ENCODE measurements around the gene SULT2B1. TPM values are rescaled to one million over a fixed set of nuclear protein-coding genes. Genes with fewer than 3 reads are reported as not detected.

The SULT2B1 gene
- total and polyA plus RNA-seq, 2 of the 4 experiments (the other 2 are of a cell fraction): 0.09 TPM; not detected in 1

DNA sequence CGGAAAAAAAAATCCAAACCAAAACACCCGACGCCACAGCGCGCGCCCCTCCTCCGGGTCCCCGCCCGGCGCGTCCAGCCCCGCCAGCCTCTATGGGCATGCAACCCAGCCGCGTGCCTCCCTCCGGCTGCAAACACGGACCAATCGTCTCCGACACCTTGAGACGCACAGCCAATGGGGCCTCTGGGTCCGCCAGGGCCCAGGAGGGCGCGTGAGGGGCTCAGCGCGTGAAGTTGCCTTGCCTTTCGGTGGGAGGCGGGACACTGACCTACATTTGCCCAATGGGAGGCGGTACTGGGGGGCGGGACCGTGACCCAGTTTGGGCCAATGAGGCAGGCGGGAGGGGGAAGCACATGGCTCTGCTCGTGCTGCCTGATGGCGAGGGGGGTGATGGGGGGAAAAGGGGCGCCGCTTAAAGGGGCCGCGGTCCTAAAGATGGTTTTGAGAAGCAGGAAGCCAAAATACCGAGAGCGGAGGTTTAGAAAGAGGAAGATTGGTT lies 85.5 kb downstream of the SULT2B1 start:
- H3K4me1 ChIP-seq (ENCODE audit: control insufficient read depth, insufficient read depth, low read length): peaks cover 28% of the 10 kb centered on the region
- CTCF ChIA-PET: no interaction called here

More for the DNA sequence above, 85.5 kb downstream of the SULT2B1 start:
- 1% methylated on average over 29 of the region's 38 CpGs; no CpG with 5 or more reads in 1 of the 2 experiments for whole genome bisulfite sequencing, 2 experiments (ENCODE audit: extremely low coverage in 2 of 2, insufficient read length in 1 of 2)
- POLR2A ChIA-PET (ENCODE audit: unreplicated experiment): interaction anchor here (0.5 to 0.7 kb wide), 3 partner anchors 18 to 61 kb away, joined by 3 read pairs; partner anchors contain the start of genes RPL18 and SPHK2
- peaks cover 4% of the 10 kb centered on the region; the same call in 1 of the 2 replicates for H4K20me1 ChIP-seq (ENCODE audit: insufficient read depth, low read length)
- no peak overlapping the region; the same call in 1 of the 2 replicates for H2AK5ac ChIP-seq (ENCODE audit: low read depth, low read length)
- H3K4me3 ChIP-seq (ENCODE audit: insufficient read depth, low read depth, low read length): peak overlapping the region; percentile 62
- H2AFZ ChIP-seq (replicated peaks; ENCODE audit: low read length, poor library complexity): peak overlapping the region; percentile 95
- H3K36me3 ChIP-seq (ENCODE audit: control insufficient read depth, insufficient read depth, low read length): no peaks in the 10 kb centered on the region; the same call in 1 of the 2 replicates
- peaks cover 24% of the 10 kb centered on the region for H3K9me1 ChIP-seq (ENCODE audit: insufficient read depth, low read length)
- in situ Hi-C loops (cut with MboI; ENCODE audit: low sequenced_read_pairs): no loop called here
- H4K5ac ChIP-seq (ENCODE audit: low read depth, low read length): peak overlapping the region; percentile 72
- DNase-seq (peak; percentile 99), ATAC-seq (ENCODE audit: low read depth) (peak; percentile 79)
- H2BK15ac ChIP-seq (ENCODE audit: low read depth, low read length): peak overlapping the region; percentile 77; the same call in 2 of the 3 replicates
- H4K91ac ChIP-seq (ENCODE audit: insufficient read depth, low read depth, low read length): peak overlapping the region; percentile 77
- H3K9ac ChIP-seq (ENCODE audit: low read depth, low read length): peak overlapping the region; percentile 60
- H3K27ac ChIP-seq (ENCODE audit: insufficient read depth, low read length): peak overlapping the region; percentile 81
- no TSS peak for BruUV-seq (replicated peaks)
- peak overlapping the region; percentile 43 to 93 for H4K8ac ChIP-seq (ENCODE audit: low read depth in 2 of 2, low read length in 2 of 2)
- H2BK120ac ChIP-seq (ENCODE audit: low read depth, low read length): peak overlapping the region; percentile 50
- no peaks in the 10 kb centered on the region for H3K27me3 ChIP-seq (ENCODE audit: control insufficient read depth, insufficient read depth, low read length)
- TF ChIP-seq CHD1 (IDR thresholded peaks at IDR 0.05; ENCODE audit: low read depth, low read length) (no peak), CTCF (conservative IDR thresholded peaks at IDR 0.05; ENCODE audit: low read depth, low read length) (no peak), FOS (IDR thresholded peaks at IDR 0.05; ENCODE audit: low read depth, low read length) (peak; percentile 64), MXI1 (IDR thresholded peaks at IDR 0.05; ENCODE audit: borderline replicate concordance, low read depth, low read length) (peak; percentile 36; the same call in 1 of the 2 replicates), POLR2A (IDR thresholded peaks at IDR 0.05; ENCODE audit: low read depth, low read length) (no peak), SMC3 (IDR thresholded peaks at IDR 0.05; ENCODE audit: low read depth, low read length) (no peak), RCOR1 (IDR thresholded peaks at IDR 0.05; ENCODE audit: insufficient replicate concordance, low read length) (no peak), NFE2L2 (IDR thresholded peaks at IDR 0.05; ENCODE audit: low read depth, low read length) (peak; percentile 52; the same call in 1 of the 2 replicates), BHLHE40 (IDR thresholded peaks at IDR 0.05; ENCODE audit: low read depth, low read length) (peak; percentile 80), MAZ (IDR thresholded peaks at IDR 0.05; ENCODE audit: borderline replicate concordance, low read depth, low read length) (peak; percentile 97), MAFK (IDR thresholded peaks at IDR 0.05; ENCODE audit: low read depth, low read length) (no peak)
- TF ChIP-seq, protein P1, sequence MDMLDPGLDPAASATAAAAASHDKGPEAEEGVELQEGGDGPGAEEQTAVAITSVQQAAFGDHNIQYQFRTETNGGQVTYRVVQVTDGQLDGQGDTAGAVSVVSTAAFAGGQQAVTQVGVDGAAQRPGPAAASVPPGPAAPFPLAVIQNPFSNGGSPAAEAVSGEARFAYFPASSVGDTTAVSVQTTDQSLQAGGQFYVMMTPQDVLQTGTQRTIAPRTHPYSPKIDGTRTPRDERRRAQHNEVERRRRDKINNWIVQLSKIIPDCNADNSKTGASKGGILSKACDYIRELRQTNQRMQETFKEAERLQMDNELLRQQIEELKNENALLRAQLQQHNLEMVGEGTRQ (IDR thresholded peaks at IDR 0.05; ENCODE audit: low read depth, low read length): peak; percentile 88
- peak overlapping the region; percentile 84; the same call in 1 of the 2 replicates for H3K56ac ChIP-seq (ENCODE audit: extremely low read depth, insufficient read depth, low read length)
- intact Hi-C loops (cut with micrococcal nuclease): no loop called here
- H2BK20ac ChIP-seq (ENCODE audit: low read depth, low read length): peak overlapping the region; percentile 81; the same call in 1 of the 2 replicates
- H3K14ac ChIP-seq (replicated peaks; ENCODE audit: low read depth, low read length): peak overlapping the region; percentile 65
- peak overlapping the region; percentile 76 for H2BK5ac ChIP-seq (ENCODE audit: low read depth, low read length, poor library complexity, severe bottlenecking)
- dilution Hi-C loops (cut with HindIII; ENCODE audit: low sequenced_read_pairs, unreplicated experiment): no loop called here
- H2AK9ac ChIP-seq (replicated peaks; ENCODE audit: low read depth, low read length, poor library complexity): peak overlapping the region; percentile 84
- H3K18ac ChIP-seq (ENCODE audit: low read depth, low read length): peak overlapping the region; percentile 71
- H3K79me1 ChIP-seq (ENCODE audit: low read depth in 1 of 2, low read length in 2 of 2): peaks cover 0 to 18% of the 10 kb centered on the region in 2 experiments; a peak in 3 of 4 replicates
- peak overlapping the region; percentile 64 for H3K23ac ChIP-seq (ENCODE audit: low read depth, low read length)
- H3K4me2 ChIP-seq (ENCODE audit: low read depth, low read length): peak overlapping the region; percentile 65
- H3K4ac ChIP-seq (ENCODE audit: low read depth, low read length): peak overlapping the region; percentile 96
- no peaks in the 10 kb centered on the region for H3K9me3 ChIP-seq (ENCODE audit: control insufficient read depth, insufficient read depth, low read length)
